HepG2 (cell line): ENCODE measurements around the gene LOC128125822.

Source experiments
- CEBPG ChIP-seq: IDR thresholded peaks from 2 replicates; pipeline ENCODE4 v1.6.1; 2016
- GLMP ChIP-seq: sonication (generic); formaldehyde crosslinking; IDR thresholded peaks from 2 replicates; pipeline ENCODE4 v1.9.0; 2021; ENCODE audit warnings: missing genetic modification reagents, mild to moderate bottlenecking, borderline replicate concordance
- GMEB2 ChIP-seq: IDR thresholded peaks from 2 replicates; pipeline ENCODE4 v1.6.1; 2016; ENCODE audit warnings: missing biosample characterization, missing genetic modification reagents, low read depth
- GTF2F1 ChIP-seq: fragments of 150-350 bp; IDR thresholded peaks from 2 replicates; pipeline ENCODE4 v1.6.1; 2014; ENCODE audit warnings: low read length
- KDM4B ChIP-seq: sonication (generic); formaldehyde crosslinking; IDR thresholded peaks from 2 replicates; pipeline ENCODE4 v1.4.0; 2020; ENCODE audit warnings: missing genetic modification reagents
- MED1 ChIP-seq: sonication (generic); formaldehyde crosslinking; IDR thresholded peaks from 2 replicates; pipeline ENCODE4 v1.4.0; 2020; ENCODE audit warnings: missing genetic modification reagents
- MIXL1 ChIP-seq: IDR thresholded peaks from 2 replicates; pipeline ENCODE4 v1.6.1; 2016
- NCOR1 ChIP-seq: fragments of 200-600 bp; sonication (generic); IDR thresholded peaks from 2 replicates; pipeline ENCODE4 v1.7.0; 2017; ENCODE audit warnings: antibody characterized with exemption, low read length, borderline replicate concordance
- PHF5A ChIP-seq: IDR thresholded peaks from one replicate; pipeline ENCODE4 v1.6.1; 2018; ENCODE audit warnings: low read depth, missing genetic modification reagents; ENCODE audit not compliant: unreplicated experiment
- POLR2AphosphoS5 ChIP-seq: IDR thresholded peaks from 2 replicates; pipeline ENCODE4 v1.6.1; 2012; ENCODE audit warnings: low read depth, low read length
- RBM22 ChIP-seq: fragments of 200-400 bp; formaldehyde crosslinking; optimal IDR thresholded peaks from 2 replicates; pipeline ENCODE3; 2017; ENCODE audit warnings: mild to moderate bottlenecking, low read length, moderate library complexity
- TARDBP ChIP-seq: sonication (generic); formaldehyde crosslinking; IDR thresholded peaks from 2 replicates; pipeline ENCODE4 v1.8.0; 2022; ENCODE audit warnings: mild to moderate bottlenecking, missing genetic modification reagents
- ZBTB25 ChIP-seq: IDR thresholded peaks from 2 replicates; pipeline ENCODE4 v1.6.1; 2018; ENCODE audit warnings: missing genetic modification reagents
- ZFP36L1 ChIP-seq: sonication (generic); formaldehyde crosslinking; IDR thresholded peaks from 2 replicates; pipeline ENCODE4 v1.8.0; 2022; ENCODE audit warnings: mild to moderate bottlenecking, missing genetic modification reagents, moderate library complexity
- ZFYVE20 ChIP-seq: sonication (generic); formaldehyde crosslinking; IDR thresholded peaks from 2 replicates; pipeline ENCODE4 v1.8.0; 2023; ENCODE audit warnings: low read depth, mild to moderate bottlenecking, moderate library complexity, missing genetic modification reagents, borderline replicate concordance
- ZMYM2 ChIP-seq: sonication (generic); formaldehyde crosslinking; IDR thresholded peaks from 2 replicates; pipeline ENCODE4 v1.8.0; 2022; ENCODE audit warnings: mild to moderate bottlenecking, missing genetic modification reagents
- ZMYM3 ChIP-seq: sonication (generic); formaldehyde crosslinking; IDR thresholded peaks from 2 replicates; pipeline ENCODE4 v1.5.1; 2020; ENCODE audit warnings: mild to moderate bottlenecking, missing genetic modification reagents
- ZNF205 ChIP-seq: IDR thresholded peaks from 2 replicates; pipeline ENCODE4 v1.6.1; 2018; ENCODE audit warnings: missing biosample characterization, missing genetic modification reagents
- ZNF33A ChIP-seq: sonication (generic); formaldehyde crosslinking; IDR thresholded peaks from 2 replicates; pipeline ENCODE4 v1.5.1; 2020; ENCODE audit warnings: missing genetic modification reagents, mild to moderate bottlenecking, moderate library complexity, borderline replicate concordance
- ZNF644 ChIP-seq: IDR thresholded peaks from 2 replicates; pipeline ENCODE4 v1.6.1; 2016; ENCODE audit warnings: low read depth
- ZNF746 ChIP-seq: sonication (generic); formaldehyde crosslinking; IDR thresholded peaks from 2 replicates; pipeline ENCODE4 v1.8.0; 2022; ENCODE audit warnings: mild to moderate bottlenecking, missing genetic modification reagents
- ZNF841 ChIP-seq: sonication (generic); formaldehyde crosslinking; IDR thresholded peaks from 2 replicates; pipeline ENCODE4 v1.8.1; 2023; ENCODE audit warnings: missing genetic modification reagents, borderline replicate concordance
- ZNF878 ChIP-seq: sonication (generic); formaldehyde crosslinking; IDR thresholded peaks from 2 replicates; pipeline ENCODE4 v1.8.1; 2023; ENCODE audit warnings: mild to moderate bottlenecking, missing genetic modification reagents, moderate library complexity
- ZSCAN12 ChIP-seq: sonication (generic); formaldehyde crosslinking; IDR thresholded peaks from 2 replicates; pipeline ENCODE4 v1.9.0; 2021; ENCODE audit warnings: mild to moderate bottlenecking, missing genetic modification reagents
- ZSCAN9 ChIP-seq: IDR thresholded peaks from 2 replicates; pipeline ENCODE4 v1.6.1; 2016; ENCODE audit warnings: borderline replicate concordance
- TF ChIP-seq, protein P1 (sequence below): sonication (generic); formaldehyde crosslinking; IDR thresholded peaks from 2 replicates; pipeline ENCODE4 v1.5.0; 2020; ENCODE audit warnings: mild to moderate bottlenecking, missing genetic modification reagents

The LOC128125822 gene

GRCh38 chr6:63573899-63574553, 1.7 kb downstream of the LOC128125822 start (continued):
- TF ChIP-seq GMEB2 (CRISPR knock-in tag) = no peak
- peak; percentile 40 for TF ChIP-seq MIXL1
- peak; percentile 18; the same call in 1 of the 2 replicates for TF ChIP-seq ZFYVE20
- TF ChIP-seq MED1 (CRISPR knock-in tag) = peak; percentile 72
- no peak for TF ChIP-seq NCOR1
- TF ChIP-seq ZSCAN9 (CRISPR knock-in tag) = 0 out of 2 replicates have a peak, but pooled peaks have one; percentile 21
- peak; percentile 77; the same call in 1 of the 2 replicates for TF ChIP-seq ZNF205
- TF ChIP-seq ZNF878 (CRISPR knock-in tag) = peak; percentile 15; the same call in 1 of the 2 replicates
- peak; percentile 39 for TF ChIP-seq POLR2AphosphoS5
- TF ChIP-seq, protein P1, sequence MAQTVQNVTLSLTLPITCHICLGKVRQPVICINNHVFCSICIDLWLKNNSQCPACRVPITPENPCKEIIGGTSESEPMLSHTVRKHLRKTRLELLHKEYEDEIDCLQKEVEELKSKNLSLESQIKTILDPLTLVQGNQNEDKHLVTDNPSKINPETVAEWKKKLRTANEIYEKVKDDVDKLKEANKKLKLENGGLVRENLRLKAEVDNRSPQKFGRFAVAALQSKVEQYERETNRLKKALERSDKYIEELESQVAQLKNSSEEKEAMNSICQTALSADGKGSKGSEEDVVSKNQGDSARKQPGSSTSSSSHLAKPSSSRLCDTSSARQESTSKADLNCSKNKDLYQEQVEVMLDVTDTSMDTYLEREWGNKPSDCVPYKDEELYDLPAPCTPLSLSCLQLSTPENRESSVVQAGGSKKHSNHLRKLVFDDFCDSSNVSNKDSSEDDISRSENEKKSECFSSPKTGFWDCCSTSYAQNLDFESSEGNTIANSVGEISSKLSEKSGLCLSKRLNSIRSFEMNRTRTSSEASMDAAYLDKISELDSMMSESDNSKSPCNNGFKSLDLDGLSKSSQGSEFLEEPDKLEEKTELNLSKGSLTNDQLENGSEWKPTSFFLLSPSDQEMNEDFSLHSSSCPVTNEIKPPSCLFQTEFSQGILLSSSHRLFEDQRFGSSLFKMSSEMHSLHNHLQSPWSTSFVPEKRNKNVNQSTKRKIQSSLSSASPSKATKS (CRISPR knock-in tag) = 0 out of 2 replicates have a peak, but pooled peaks have one; percentile 1
- no peak for TF ChIP-seq ZNF841 (CRISPR knock-in tag)
- peak; percentile 59 for TF ChIP-seq TARDBP (CRISPR knock-in tag)
- TF ChIP-seq ZNF33A = peak; percentile 77; the same call in 1 of the 2 replicates
- TF ChIP-seq ZMYM3 (CRISPR knock-in tag) = 0 out of 2 replicates have a peak, but pooled peaks have one; percentile 53
- TF ChIP-seq ZBTB25 (CRISPR knock-in tag) = 0 out of 2 replicates have a peak, but pooled peaks have one; percentile 29
- TF ChIP-seq ZNF746 (CRISPR knock-in tag) = 0 out of 2 replicates have a peak, but pooled peaks have one; percentile 12
- 0 out of 2 replicates have a peak, but pooled peaks have one; percentile 43 for TF ChIP-seq ZFP36L1 (CRISPR knock-in tag)
- TF ChIP-seq KDM4B = 0 out of 2 replicates have a peak, but pooled peaks have one; percentile 38
- peak; percentile 71 for TF ChIP-seq ZNF644 (CRISPR knock-in tag)
- peak; percentile 74 for TF ChIP-seq PHF5A
- TF ChIP-seq GLMP (CRISPR knock-in tag) = peak; percentile 90; the same call in 1 of the 2 replicates
- 0 out of 2 replicates have a peak, but pooled peaks have one; percentile 28 for TF ChIP-seq ZSCAN12 (CRISPR knock-in tag)
- TF ChIP-seq ZMYM2 = peak; percentile 61; the same call in 1 of the 2 replicates
- 0 out of 2 replicates have a peak, but pooled peaks have one; percentile 32 for TF ChIP-seq GTF2F1
- TF ChIP-seq RBM22 = peak; percentile 87
- TF ChIP-seq CEBPG (CRISPR knock-in tag) = no peak; the same call in 1 of the 2 replicates
